NCI-H187 treated with DMSO at 0.1 percent for 48 hours (cell line): ENCODE measurements around the gene NR1H4.
"Not testable (repeated sequence)": the region's sequence is repeated elsewhere in the genome, so short reads cannot be mapped to it uniquely, and the experiment has no call there.

Experiments used
- DNase-seq: peaks from one replicate; lab custom pipeline; 2025; lab: John Stamatoyannopoulos, UW

The NR1H4 gene

GRCh38 chr12:100473050-100473715 lies 483 bp upstream of the NR1H4 start:
- DNase-seq: no peak

GRCh38 chr12:100474617-100475016 lies 951 bp downstream of the NR1H4 start:
- no peak for DNase-seq

- DNase-seq: no peak
Observed at GRCh38 chr12:100476013-100476751, 2.5 kb downstream of the NR1H4 start.

GRCh38 chr12:100481021-100481420 lies 7.4 kb downstream of the NR1H4 start:
- DNase-seq: no peak

- DNase-seq: no peak
Observed at GRCh38 chr12:100484183-100484886, 10.7 kb downstream of the NR1H4 start.

GRCh38 chr12:100484891-100485471 lies 11.3 kb downstream of the NR1H4 start:
- no peak for DNase-seq

- no peak for DNase-seq
Observed at GRCh38 chr12:100485983-100486382, 12.3 kb downstream of the NR1H4 start.

GRCh38 chr12:100489251-100489820 lies 15.7 kb downstream of the NR1H4 start:
- DNase-seq: no peak

- DNase-seq: no peak
Observed at GRCh38 chr12:100490056-100490455, 16.4 kb downstream of the NR1H4 start.

GRCh38 chr12:100491104-100491503 lies 17.4 kb downstream of the NR1H4 start:
- DNase-seq: no peak

- DNase-seq: no peak
Observed at GRCh38 chr12:100493396-100494012, 19.8 kb downstream of the NR1H4 start.

- DNase-seq: no peak
Observed at GRCh38 chr12:100494026-100494425, 20.4 kb downstream of the NR1H4 start.

GRCh38 chr12:100494538-100494937 lies 20.9 kb downstream of the NR1H4 start:
- no peak for DNase-seq

- no peak for DNase-seq
Observed at GRCh38 chr12:100497105-100497795, 23.6 kb downstream of the NR1H4 start.

- DNase-seq: no peak
Observed at GRCh38 chr12:100498141-100498540, 24.5 kb downstream of the NR1H4 start.

GRCh38 chr12:100499416-100499815 lies 25.8 kb downstream of the NR1H4 start:
- no peak for DNase-seq

- DNase-seq: not testable (repeated sequence)
Observed at GRCh38 chr12:100502718-100503117, 29.1 kb downstream of the NR1H4 start.

GRCh38 chr12:100503228-100503628 lies 29.6 kb downstream of the NR1H4 start:
- no peak for DNase-seq

GRCh38 chr12:100504804-100505203 lies 31.1 kb downstream of the NR1H4 start:
- DNase-seq: no peak

- DNase-seq: no peak
Observed at GRCh38 chr12:100508751-100509150, 35.1 kb downstream of the NR1H4 start.

- no peak for DNase-seq
Observed at GRCh38 chr12:100512692-100513091, 39.0 kb downstream of the NR1H4 start.
